GM18870 (cell line): Measurements from ENCODE around the gene TMEM108.

Experiments used
- ATAC-seq: cut with Tn5 transposase; IDR thresholded peaks from one replicate; pipeline ENCODE4 v1.9.1; 2021; ENCODE audit warnings: moderate library complexity; ENCODE audit not compliant: unreplicated experiment

The TMEM108 gene

GRCh38 chr3:133270631-133271030 is 232.4 kb downstream of the TMEM108 start:
- no peak for ATAC-seq

- no peak for ATAC-seq
Measured at GRCh38 chr3:133271042-133271441, 232.9 kb downstream of the TMEM108 start.

- no peak for ATAC-seq
Measured at GRCh38 chr3:133271539-133271938, 233.3 kb downstream of the TMEM108 start.

GRCh38 chr3:133273346-133273745 is 235.2 kb downstream of the TMEM108 start:
- ATAC-seq: no peak

- no peak for ATAC-seq
Measured at GRCh38 chr3:133274477-133274876, 236.3 kb downstream of the TMEM108 start.

- no peak for ATAC-seq
Measured at GRCh38 chr3:133276594-133276993, 238.4 kb downstream of the TMEM108 start.

GRCh38 chr3:133277813-133278212 is 239.6 kb downstream of the TMEM108 start:
- no peak for ATAC-seq

GRCh38 chr3:133278260-133279043 is 240.3 kb downstream of the TMEM108 start:
- ATAC-seq: no peak

GRCh38 chr3:133280586-133280985 is 242.4 kb downstream of the TMEM108 start:
- ATAC-seq: no peak

- no peak for ATAC-seq
Measured at GRCh38 chr3:133282236-133282635, 244.0 kb downstream of the TMEM108 start.

- ATAC-seq: no peak
Measured at GRCh38 chr3:133283958-133284807, 246.0 kb downstream of the TMEM108 start.

GRCh38 chr3:133289322-133289721 is 251.1 kb downstream of the TMEM108 start:
- no peak for ATAC-seq

GRCh38 chr3:133292296-133292695 is 254.1 kb downstream of the TMEM108 start:
- ATAC-seq: no peak

GRCh38 chr3:133293397-133294110 is 255.4 kb downstream of the TMEM108 start:
- no peak for ATAC-seq

GRCh38 chr3:133294253-133294652 is 256.1 kb downstream of the TMEM108 start:
- no peak for ATAC-seq

- ATAC-seq: no peak
Measured at GRCh38 chr3:133295199-133295901, 257.2 kb downstream of the TMEM108 start.

GRCh38 chr3:133295944-133296917 is 258.0 kb downstream of the TMEM108 start:
- no peak for ATAC-seq

GRCh38 chr3:133296981-133297380 is 258.8 kb downstream of the TMEM108 start:
- ATAC-seq: no peak

- no peak for ATAC-seq
Measured at GRCh38 chr3:133300102-133300501, 261.9 kb downstream of the TMEM108 start.

GRCh38 chr3:133301194-133301593 is 263.0 kb downstream of the TMEM108 start:
- ATAC-seq: no peak
